Measurements from ENCODE around the gene HHLA2. TPM values are rescaled to one million over a fixed set of nuclear protein-coding genes. Genes with fewer than 3 reads are reported as not detected.

The HHLA2 gene
- total and polyA plus RNA-seq, 2 experiments from 2014 or later, result 0.48 TPM; not detected in 1

GRCh38 chr3:108327168-108327567 is 30.8 kb downstream of the HHLA2 start:
- no peak for DNase-seq (ENCODE audit: low read depth in 1 of 2, low spot score in 1 of 2)
- no peak for TF ChIP-seq CTCF (IDR thresholded peaks at IDR 0.05; ENCODE audit: low read depth, low read length)
- Histone ChIP-seq H3K27ac (no peak overlapping the region), H3K4me1 (ENCODE audit: low read depth) (no peaks in the 10 kb centered on the region), H3K9me3 (ENCODE audit: low read depth) (no peaks in the 10 kb centered on the region), H3K4me3 (no peak overlapping the region), H3K36me3 (no peaks in the 10 kb centered on the region), H3K27me3 (no peaks in the 10 kb centered on the region)

GRCh38 chr3:108328821-108329486 is 32.6 kb downstream of the HHLA2 start:
- Histone ChIP-seq H3K36me3 (no peaks in the 10 kb centered on the region), H3K9me3 (ENCODE audit: low read depth) (no peaks in the 10 kb centered on the region), H3K4me1 (ENCODE audit: low read depth) (no peaks in the 10 kb centered on the region), H3K4me3 (no peak overlapping the region), H3K27ac (no peak overlapping the region), H3K27me3 (no peaks in the 10 kb centered on the region)
- no peak for TF ChIP-seq CTCF (IDR thresholded peaks at IDR 0.05; ENCODE audit: low read depth, low read length)
- DNase-seq (ENCODE audit: low read depth in 1 of 2, low spot score in 1 of 2), result no peak

GRCh38 chr3:108329508-108329907 is 33.2 kb downstream of the HHLA2 start:
- H3K4me3 ChIP-seq, result no peak overlapping the region
- no peak overlapping the region for H3K27ac ChIP-seq
- no peaks in the 10 kb centered on the region for H3K9me3 ChIP-seq (ENCODE audit: low read depth)
- H3K27me3 ChIP-seq, result no peaks in the 10 kb centered on the region
- H3K36me3 ChIP-seq, result no peaks in the 10 kb centered on the region
- no peak for TF ChIP-seq CTCF (IDR thresholded peaks at IDR 0.05; ENCODE audit: low read depth, low read length)
- H3K4me1 ChIP-seq (ENCODE audit: low read depth), result no peaks in the 10 kb centered on the region
- DNase-seq (ENCODE audit: low read depth in 1 of 2, low spot score in 1 of 2), result no peak

- Histone ChIP-seq H3K27me3 (no peaks in the 10 kb centered on the region), H3K4me3 (no peak overlapping the region), H3K9me3 (ENCODE audit: low read depth) (no peaks in the 10 kb centered on the region), H3K4me1 (ENCODE audit: low read depth) (no peaks in the 10 kb centered on the region), H3K36me3 (no peaks in the 10 kb centered on the region), H3K27ac (no peak overlapping the region)
- no peak for TF ChIP-seq CTCF (IDR thresholded peaks at IDR 0.05; ENCODE audit: low read depth, low read length)
- no peak for DNase-seq (ENCODE audit: low read depth in 1 of 2, low spot score in 1 of 2)
Measured at GRCh38 chr3:108329947-108330346, 33.6 kb downstream of the HHLA2 start.

- Histone ChIP-seq H3K4me3 (no peak overlapping the region), H3K4me1 (ENCODE audit: low read depth) (no peaks in the 10 kb centered on the region), H3K27me3 (no peaks in the 10 kb centered on the region), H3K9me3 (ENCODE audit: low read depth) (no peaks in the 10 kb centered on the region), H3K27ac (no peak overlapping the region), H3K36me3 (no peaks in the 10 kb centered on the region)
- no peak for TF ChIP-seq CTCF (IDR thresholded peaks at IDR 0.05; ENCODE audit: low read depth, low read length)
- DNase-seq (ENCODE audit: low read depth in 1 of 2, low spot score in 1 of 2), result no peak
Measured at GRCh38 chr3:108331792-108332191, 35.4 kb downstream of the HHLA2 start.
